ENCODE measurements around the gene CBX6.

The CBX6 gene

DNA sequence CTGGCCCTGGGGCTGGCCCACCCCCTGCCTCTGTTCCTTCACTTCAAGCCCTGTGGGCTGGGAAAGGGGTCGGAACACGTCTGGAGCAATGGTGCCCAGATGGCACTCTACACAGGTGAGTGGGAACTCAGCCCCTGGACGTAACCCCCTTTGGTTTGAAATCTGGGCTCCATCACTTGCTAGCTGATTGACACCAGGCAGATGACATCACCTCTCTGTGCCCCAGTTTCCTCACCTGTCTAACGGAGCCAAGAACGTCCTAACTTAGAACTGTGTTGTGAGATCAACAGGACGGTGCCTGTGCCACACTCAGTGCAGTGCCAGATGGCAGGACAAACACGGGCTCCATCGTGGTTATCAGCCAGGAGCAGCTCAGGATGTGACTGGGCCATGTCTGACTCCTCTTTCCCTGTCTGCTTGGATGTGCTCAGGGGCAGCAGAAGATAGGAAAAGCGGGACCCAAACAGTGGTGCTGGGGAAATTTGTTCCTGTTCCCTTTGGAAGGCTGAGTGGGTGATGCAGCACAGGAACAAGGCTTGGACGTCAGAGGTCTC, 52.6 kb downstream of the CBX6 start:
- no peak for DNase-seq (ENCODE audit: low read depth)

DNA sequence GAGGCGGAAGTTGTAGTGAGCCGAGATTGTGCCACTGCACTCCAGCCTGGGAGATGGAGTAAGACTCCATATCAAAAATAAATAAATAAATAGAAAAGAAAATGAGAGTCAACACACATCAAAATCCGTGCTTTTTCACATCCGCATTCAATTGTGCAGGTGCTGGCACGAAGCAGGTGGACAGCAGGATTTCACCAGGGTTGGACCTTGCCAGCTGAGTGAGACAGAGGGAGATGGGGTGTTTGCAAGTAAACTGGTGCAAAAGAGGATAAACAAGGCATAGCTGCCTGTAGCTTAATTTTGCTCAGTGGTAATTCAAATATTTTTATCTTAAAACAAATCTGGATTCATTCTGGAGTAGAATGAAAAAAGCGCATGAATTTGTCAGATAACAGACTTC, 54.8 kb downstream of the CBX6 start:
- DNase-seq (ENCODE audit: low read depth), result no peak

DNA sequence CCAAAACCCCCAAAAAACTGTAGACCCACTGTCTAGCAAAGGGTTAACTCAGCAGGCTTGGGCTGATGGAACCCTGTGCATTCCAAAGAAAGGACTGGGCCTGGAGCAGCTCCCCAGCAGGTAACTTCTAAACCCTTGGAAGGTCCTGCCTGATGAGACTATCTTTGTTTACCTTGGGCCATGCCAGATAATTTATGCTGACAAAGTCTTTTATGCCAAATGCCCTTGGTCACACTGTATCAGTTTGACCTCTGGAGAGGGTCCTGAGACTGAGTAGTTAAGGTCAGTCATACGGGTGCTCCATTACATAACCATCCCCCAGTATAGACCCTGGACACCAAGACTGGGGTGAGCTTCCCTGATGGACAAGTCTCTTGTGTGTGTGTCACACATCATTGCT, 56.2 kb downstream of the CBX6 start:
- no peak for DNase-seq (ENCODE audit: low read depth)
